Measurements from ENCODE around the gene ZNF326. TPM values are rescaled to one million over a fixed set of nuclear protein-coding genes. Genes with fewer than 3 reads are reported as not detected.

ZNF326 gene
- total RNA-seq, 1 experiment from 2014 or later, result 26.2 TPM

DNA sequence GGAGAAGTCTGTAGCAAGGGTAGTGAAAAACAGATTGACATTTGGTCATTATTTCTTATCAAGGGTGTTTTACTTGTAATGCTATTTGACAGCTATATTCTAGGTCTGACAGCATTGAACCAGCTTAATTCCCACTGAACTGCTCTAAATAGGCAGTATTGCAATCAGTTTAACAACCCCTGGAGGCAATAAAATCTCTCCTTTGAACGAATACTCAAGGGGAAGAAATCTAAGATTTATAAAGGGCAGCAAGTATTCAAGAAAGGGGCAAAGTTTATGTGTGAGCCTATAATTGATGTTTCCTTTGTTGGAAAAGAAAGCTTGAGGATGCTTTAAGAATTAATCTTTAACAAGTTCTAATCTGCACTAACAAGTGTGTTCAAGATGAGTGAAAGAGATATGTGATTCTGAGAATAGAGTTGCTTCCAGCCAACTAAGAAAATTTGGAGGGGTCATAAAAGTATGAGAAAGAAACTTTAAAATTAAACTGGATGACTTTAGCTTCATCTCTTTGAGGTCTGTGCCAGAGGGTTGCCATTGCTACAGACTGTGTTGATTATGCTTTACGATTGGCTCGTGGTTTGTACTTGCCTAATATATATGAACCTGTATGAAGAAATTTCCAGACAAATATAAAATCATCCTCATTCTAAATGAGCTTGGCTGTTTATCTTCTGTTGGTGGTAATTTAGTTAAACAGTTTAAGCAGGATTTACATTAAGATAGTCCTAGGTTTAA is 72.5 kb downstream of the ZNF326 start:
- no peaks in the 10 kb centered on the region for H3K79me2 ChIP-seq (ENCODE audit: low read depth)
- POLR2A ChIA-PET (ENCODE audit: unreplicated experiment), result no interaction called here
- H3K36me3 ChIP-seq (ENCODE audit: low read depth), result no peaks in the 10 kb centered on the region
- H3K9me3 ChIP-seq (ENCODE audit: insufficient read depth, low read depth), result no peaks in the 10 kb centered on the region
- H3K4me3 ChIP-seq, result no peak overlapping the region
- no peaks in the 10 kb centered on the region for H3K9me2 ChIP-seq (ENCODE audit: insufficient read depth)
- H3K4me1 ChIP-seq (replicated peaks; ENCODE audit: insufficient read depth), result no peaks in the 10 kb centered on the region
- no TSS peak for BruUV-seq (replicated peaks)
- intact Hi-C loops (cut with micrococcal nuclease; ENCODE audit: unreplicated experiment), result no loop called here
- H2AFZ ChIP-seq, result no peak overlapping the region
- no peaks in the 10 kb centered on the region for H3F3A ChIP-seq (ENCODE audit: insufficient read depth, low read depth)
- H3K4me2 ChIP-seq, result no peak overlapping the region
- no peaks in the 10 kb centered on the region for H4K20me1 ChIP-seq (ENCODE audit: insufficient read depth)
- H3K27me3 ChIP-seq (ENCODE audit: insufficient read depth, low read depth), result 0 out of 2 replicates have a peak, but pooled peaks cover 6% of the 10 kb centered on the region
- TF ChIP-seq, protein P1, sequence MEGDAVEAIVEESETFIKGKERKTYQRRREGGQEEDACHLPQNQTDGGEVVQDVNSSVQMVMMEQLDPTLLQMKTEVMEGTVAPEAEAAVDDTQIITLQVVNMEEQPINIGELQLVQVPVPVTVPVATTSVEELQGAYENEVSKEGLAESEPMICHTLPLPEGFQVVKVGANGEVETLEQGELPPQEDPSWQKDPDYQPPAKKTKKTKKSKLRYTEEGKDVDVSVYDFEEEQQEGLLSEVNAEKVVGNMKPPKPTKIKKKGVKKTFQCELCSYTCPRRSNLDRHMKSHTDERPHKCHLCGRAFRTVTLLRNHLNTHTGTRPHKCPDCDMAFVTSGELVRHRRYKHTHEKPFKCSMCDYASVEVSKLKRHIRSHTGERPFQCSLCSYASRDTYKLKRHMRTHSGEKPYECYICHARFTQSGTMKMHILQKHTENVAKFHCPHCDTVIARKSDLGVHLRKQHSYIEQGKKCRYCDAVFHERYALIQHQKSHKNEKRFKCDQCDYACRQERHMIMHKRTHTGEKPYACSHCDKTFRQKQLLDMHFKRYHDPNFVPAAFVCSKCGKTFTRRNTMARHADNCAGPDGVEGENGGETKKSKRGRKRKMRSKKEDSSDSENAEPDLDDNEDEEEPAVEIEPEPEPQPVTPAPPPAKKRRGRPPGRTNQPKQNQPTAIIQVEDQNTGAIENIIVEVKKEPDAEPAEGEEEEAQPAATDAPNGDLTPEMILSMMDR (conservative IDR thresholded peaks at IDR 0.05), result no peak
- TF ChIP-seq EZH2 (IDR thresholded peaks at IDR 0.05; ENCODE audit: low read depth), result no peak
- no peak for DNase-seq
- no peak overlapping the region for H3K27ac ChIP-seq
- CTCF ChIA-PET, result interaction anchor here (0.6 kb wide), 1 partner anchor 1109 kb away, joined by 8 read pairs; no protein-coding TSS in a partner anchor

- intact Hi-C loops (cut with micrococcal nuclease; ENCODE audit: unreplicated experiment), result no loop called here
- H4K20me1 ChIP-seq (ENCODE audit: insufficient read depth), result no peaks in the 10 kb centered on the region
- BruUV-seq (replicated peaks), result no TSS peak
- H3K27me3 ChIP-seq (ENCODE audit: insufficient read depth, low read depth), result 0 out of 2 replicates have a peak, but pooled peaks cover 6% of the 10 kb centered on the region
- no peaks in the 10 kb centered on the region for H3K9me2 ChIP-seq (ENCODE audit: insufficient read depth)
- no peaks in the 10 kb centered on the region for H3F3A ChIP-seq (ENCODE audit: insufficient read depth, low read depth)
- no peaks in the 10 kb centered on the region for H3K4me1 ChIP-seq (replicated peaks; ENCODE audit: insufficient read depth)
- H3K27ac ChIP-seq, result no peak overlapping the region
- H3K9me3 ChIP-seq (ENCODE audit: insufficient read depth, low read depth), result no peaks in the 10 kb centered on the region
- H3K4me3 ChIP-seq, result no peak overlapping the region
- DNase-seq, result no peak
- H3K4me2 ChIP-seq, result no peak overlapping the region
- H3K79me2 ChIP-seq (ENCODE audit: low read depth), result no peaks in the 10 kb centered on the region
- H2AFZ ChIP-seq, result no peak overlapping the region
- ChIA-PET CTCF (no interaction called here), POLR2A (ENCODE audit: unreplicated experiment) (interaction anchor here (0.6 kb wide), 1 partner anchor 487 kb away, joined by 3 read pairs; no protein-coding TSS in a partner anchor)
- H3K36me3 ChIP-seq (ENCODE audit: low read depth), result no peaks in the 10 kb centered on the region
- no peak for TF ChIP-seq EZH2 (IDR thresholded peaks at IDR 0.05; ENCODE audit: low read depth)
- TF ChIP-seq, protein P1 (conservative IDR thresholded peaks at IDR 0.05), result no peak
Measured at GRCh38 chr1:90068611-90069280, 73.8 kb downstream of the ZNF326 start.

GRCh38 chr1:90074137-90074536 is 79.2 kb downstream of the ZNF326 start:
- Histone ChIP-seq H3K79me2 (ENCODE audit: low read depth) (no peaks in the 10 kb centered on the region), H2AFZ (0 out of 2 replicates have a peak overlapping the region, but pooled peaks have one; percentile 20), H3K9me3 (ENCODE audit: insufficient read depth, low read depth) (no peaks in the 10 kb centered on the region), H4K20me1 (ENCODE audit: insufficient read depth) (no peaks in the 10 kb centered on the region), H3K4me2 (peak overlapping the region; percentile 14; the same call in 1 of the 2 replicates), H3K4me3 (no peak overlapping the region), H3K9me2 (ENCODE audit: insufficient read depth) (no peaks in the 10 kb centered on the region), H3K27ac (no peak overlapping the region), H3K4me1 (replicated peaks; ENCODE audit: insufficient read depth) (no peaks in the 10 kb centered on the region), H3K36me3 (ENCODE audit: low read depth) (no peaks in the 10 kb centered on the region), H3K27me3 (ENCODE audit: insufficient read depth, low read depth) (no peaks in the 10 kb centered on the region), H3F3A (ENCODE audit: insufficient read depth, low read depth) (no peaks in the 10 kb centered on the region)
- DNase-seq, result no peak
- POLR2A ChIA-PET (ENCODE audit: unreplicated experiment), result no interaction called here
- TF ChIP-seq, protein P1 (conservative IDR thresholded peaks at IDR 0.05), result no peak
- no peak for TF ChIP-seq EZH2 (IDR thresholded peaks at IDR 0.05; ENCODE audit: low read depth)
- CTCF ChIA-PET, result no interaction called here
- intact Hi-C loops (cut with micrococcal nuclease; ENCODE audit: unreplicated experiment), result no loop called here
- BruUV-seq (replicated peaks), result no TSS peak

All from PC-9 (cell line).